ENCODE data around the gene RIPK1.
"Not testable (repeated sequence)": the region's sequence is repeated elsewhere in the genome, so short reads cannot be mapped to it uniquely, and the experiment has no call there.

RIPK1 gene

GRCh38 chr6:3137057-3137777 is 68.9 kb downstream of the RIPK1 start:
- Histone ChIP-seq H3K27me3 (no peaks in the 10 kb centered on the region), H3K36me3 (peaks cover 19% of the 10 kb centered on the region), H3K9me3 (no peaks in the 10 kb centered on the region), H3K4me3 (ENCODE audit: low read depth, low read length) (no peak overlapping the region), H3K4me1 (peaks cover 14% of the 10 kb centered on the region)
- DNase-seq: no peak
- TF ChIP-seq, protein P1, sequence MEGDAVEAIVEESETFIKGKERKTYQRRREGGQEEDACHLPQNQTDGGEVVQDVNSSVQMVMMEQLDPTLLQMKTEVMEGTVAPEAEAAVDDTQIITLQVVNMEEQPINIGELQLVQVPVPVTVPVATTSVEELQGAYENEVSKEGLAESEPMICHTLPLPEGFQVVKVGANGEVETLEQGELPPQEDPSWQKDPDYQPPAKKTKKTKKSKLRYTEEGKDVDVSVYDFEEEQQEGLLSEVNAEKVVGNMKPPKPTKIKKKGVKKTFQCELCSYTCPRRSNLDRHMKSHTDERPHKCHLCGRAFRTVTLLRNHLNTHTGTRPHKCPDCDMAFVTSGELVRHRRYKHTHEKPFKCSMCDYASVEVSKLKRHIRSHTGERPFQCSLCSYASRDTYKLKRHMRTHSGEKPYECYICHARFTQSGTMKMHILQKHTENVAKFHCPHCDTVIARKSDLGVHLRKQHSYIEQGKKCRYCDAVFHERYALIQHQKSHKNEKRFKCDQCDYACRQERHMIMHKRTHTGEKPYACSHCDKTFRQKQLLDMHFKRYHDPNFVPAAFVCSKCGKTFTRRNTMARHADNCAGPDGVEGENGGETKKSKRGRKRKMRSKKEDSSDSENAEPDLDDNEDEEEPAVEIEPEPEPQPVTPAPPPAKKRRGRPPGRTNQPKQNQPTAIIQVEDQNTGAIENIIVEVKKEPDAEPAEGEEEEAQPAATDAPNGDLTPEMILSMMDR (IDR thresholded peaks at IDR 0.05; ENCODE audit: low read depth, low read length): no peak

DNA sequence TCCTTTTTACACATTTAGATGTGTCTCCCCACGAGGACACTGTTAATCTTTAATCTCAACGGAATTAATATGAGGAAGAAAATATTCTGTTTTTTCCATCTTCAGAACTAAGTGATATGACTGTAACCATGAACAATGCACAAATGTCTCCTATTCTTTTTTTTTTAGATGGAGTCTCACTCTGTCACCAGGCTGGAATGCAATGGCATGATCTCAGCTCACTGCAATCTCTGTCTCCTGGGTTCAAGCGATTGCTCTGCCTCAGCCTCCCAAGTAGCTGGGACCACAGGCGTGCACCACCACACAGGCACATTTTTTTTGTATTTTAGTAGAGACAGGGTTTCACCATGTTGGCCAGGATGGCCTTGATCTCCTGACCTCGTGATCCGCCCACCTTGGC is 69.6 kb downstream of the RIPK1 start:
- peaks cover 23% of the 10 kb centered on the region for H3K36me3 ChIP-seq
- DNase-seq; H3K4me3 ChIP-seq (ENCODE audit: low read depth, low read length): not testable (repeated sequence)

GRCh38 chr6:3138341-3138740 is 70.0 kb downstream of the RIPK1 start:
- no peak for DNase-seq
- H3K36me3 ChIP-seq: peaks cover 26% of the 10 kb centered on the region
- H3K4me3 ChIP-seq (ENCODE audit: low read depth, low read length): no peak overlapping the region
- H3K27me3 ChIP-seq: no peaks in the 10 kb centered on the region
- no peaks in the 10 kb centered on the region for H3K9me3 ChIP-seq
- TF ChIP-seq, protein P1 (IDR thresholded peaks at IDR 0.05; ENCODE audit: low read depth, low read length): no peak
- peaks cover 14% of the 10 kb centered on the region for H3K4me1 ChIP-seq

More for the DNA sequence above, 69.6 kb downstream of the RIPK1 start:
- peaks cover 14% of the 10 kb centered on the region for H3K4me1 ChIP-seq
- H3K27me3 ChIP-seq, H3K9me3 ChIP-seq: not testable (repeated sequence)

GRCh38 chr6:3139090-3139903 is 71.0 kb downstream of the RIPK1 start:
- TF ChIP-seq, protein P1 (IDR thresholded peaks at IDR 0.05; ENCODE audit: low read depth, low read length): no peak
- Histone ChIP-seq H3K27me3 (no peaks in the 10 kb centered on the region), H3K36me3 (peaks cover 26% of the 10 kb centered on the region), H3K4me3 (ENCODE audit: low read depth, low read length) (no peak overlapping the region), H3K4me1 (peaks cover 14% of the 10 kb centered on the region), H3K9me3 (no peaks in the 10 kb centered on the region)
- DNase-seq: no peak

DNA sequence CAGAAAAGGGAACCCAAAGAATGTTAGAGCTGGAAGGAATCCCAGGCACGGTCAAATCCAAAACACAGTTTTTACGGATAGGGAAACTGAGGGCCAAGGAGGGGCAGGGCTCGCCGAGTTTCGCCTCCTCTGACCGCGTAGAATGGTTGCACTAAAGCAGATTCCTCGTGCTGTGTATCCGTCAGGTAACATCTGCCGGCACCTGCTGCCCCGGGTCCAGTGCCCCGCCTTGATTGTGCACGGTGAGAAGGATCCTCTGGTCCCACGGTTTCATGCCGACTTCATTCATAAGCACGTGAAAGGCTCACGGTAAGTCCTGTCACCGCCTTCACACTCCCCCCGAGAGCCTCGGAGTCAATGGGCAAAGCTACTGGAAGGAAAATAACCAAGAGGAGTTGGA is 71.9 kb downstream of the RIPK1 start:
- no peak for DNase-seq
- Histone ChIP-seq H3K36me3 (peaks cover 26% of the 10 kb centered on the region), H3K4me3 (ENCODE audit: low read depth, low read length) (no peak overlapping the region), H3K4me1 (peaks cover 14% of the 10 kb centered on the region), H3K27me3 (no peaks in the 10 kb centered on the region), H3K9me3 (no peaks in the 10 kb centered on the region)
- TF ChIP-seq, protein P1 (IDR thresholded peaks at IDR 0.05; ENCODE audit: low read depth, low read length): no peak

DNA sequence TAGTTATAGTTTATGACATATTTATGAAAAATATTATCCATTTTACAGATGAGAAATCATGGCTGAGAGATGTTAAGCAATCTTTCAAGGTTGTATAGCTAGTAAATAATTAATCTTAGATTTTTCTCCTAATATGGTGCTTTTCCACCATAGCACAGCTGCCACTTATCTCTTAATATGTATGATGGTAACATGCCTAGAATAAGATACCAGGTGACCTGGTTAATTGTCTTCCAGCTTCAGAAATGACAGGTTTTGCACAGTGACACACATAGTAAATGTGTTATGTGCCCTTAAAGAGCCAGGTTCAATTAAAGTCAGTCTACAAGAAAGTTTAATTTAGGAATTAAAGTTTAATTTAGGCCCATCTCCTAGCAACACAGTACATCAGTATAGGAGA is 74.2 kb downstream of the RIPK1 start:
- peaks cover 19% of the 10 kb centered on the region for H3K36me3 ChIP-seq
- no peak overlapping the region for H3K4me3 ChIP-seq (ENCODE audit: low read depth, low read length)
- H3K4me1 ChIP-seq: peaks cover 14% of the 10 kb centered on the region
- no peaks in the 10 kb centered on the region for H3K27me3 ChIP-seq
- DNase-seq: no peak
- TF ChIP-seq, protein P1 (IDR thresholded peaks at IDR 0.05; ENCODE audit: low read depth, low read length): no peak
- no peaks in the 10 kb centered on the region for H3K9me3 ChIP-seq
